ENCODE results near the gene SPRED3.

DNA sequence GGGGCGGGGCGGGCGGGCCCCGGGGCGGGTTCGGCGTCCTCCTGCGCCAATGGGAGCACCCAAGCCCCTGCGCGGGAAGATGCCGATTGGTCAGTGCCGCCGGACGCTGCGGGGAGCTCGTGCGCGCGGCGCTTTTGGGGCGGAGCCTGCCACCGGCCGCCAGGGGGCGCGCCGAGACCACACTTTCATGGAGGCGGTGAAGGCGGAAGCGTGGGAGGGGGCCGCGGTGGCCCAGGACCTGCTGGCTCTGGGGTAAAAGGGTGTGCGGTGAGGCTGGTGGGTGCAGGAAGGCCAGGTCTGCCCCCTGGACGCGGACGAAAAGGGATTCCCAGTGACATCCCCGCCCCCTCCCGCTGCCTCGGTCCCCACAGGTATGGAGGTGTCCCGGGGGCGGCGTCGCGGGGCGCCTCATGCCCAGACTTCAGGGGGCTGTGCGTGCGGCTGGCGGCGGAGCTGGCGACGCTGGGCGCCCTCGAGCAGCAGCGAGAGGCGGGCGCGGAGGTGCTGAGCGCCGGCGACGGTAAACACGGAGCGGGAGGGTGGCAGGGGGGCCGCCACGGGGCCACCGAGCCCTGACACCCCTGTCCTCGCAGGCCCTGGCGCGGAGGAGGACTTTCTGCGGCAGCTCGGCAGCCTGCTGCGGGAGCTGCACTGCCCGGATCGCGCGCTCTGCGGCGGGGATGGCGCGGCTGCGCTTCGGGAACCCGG, 14.6 kb downstream of the SPRED3 start, which contains the start of gene FAM98C:
- peak; percentile 99 for TF ChIP-seq SP1 (CRISPR knock-in tag; conservative IDR thresholded peaks at IDR 0.05)
- TF ChIP-seq ZNF232 (CRISPR knock-in tag; IDR thresholded peaks at IDR 0.05) = no peak; the same call in 1 of the 2 replicates
- TF ChIP-seq CTCF (IDR thresholded peaks at IDR 0.05) = peak; percentile 98
- no peak for TF ChIP-seq NR1H2 (CRISPR knock-in tag; IDR thresholded peaks at IDR 0.05)
- no peak for TF ChIP-seq JUN (CRISPR knock-in tag; IDR thresholded peaks at IDR 0.05)
- no peak for TF ChIP-seq MXD4 (CRISPR knock-in tag; IDR thresholded peaks at IDR 0.05; ENCODE audit: borderline replicate concordance)
- TF ChIP-seq, protein P1, sequence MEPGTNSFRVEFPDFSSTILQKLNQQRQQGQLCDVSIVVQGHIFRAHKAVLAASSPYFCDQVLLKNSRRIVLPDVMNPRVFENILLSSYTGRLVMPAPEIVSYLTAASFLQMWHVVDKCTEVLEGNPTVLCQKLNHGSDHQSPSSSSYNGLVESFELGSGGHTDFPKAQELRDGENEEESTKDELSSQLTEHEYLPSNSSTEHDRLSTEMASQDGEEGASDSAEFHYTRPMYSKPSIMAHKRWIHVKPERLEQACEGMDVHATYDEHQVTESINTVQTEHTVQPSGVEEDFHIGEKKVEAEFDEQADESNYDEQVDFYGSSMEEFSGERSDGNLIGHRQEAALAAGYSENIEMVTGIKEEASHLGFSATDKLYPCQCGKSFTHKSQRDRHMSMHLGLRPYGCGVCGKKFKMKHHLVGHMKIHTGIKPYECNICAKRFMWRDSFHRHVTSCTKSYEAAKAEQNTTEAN (CRISPR knock-in tag; IDR thresholded peaks at IDR 0.05) = no peak
- TF ChIP-seq, protein P2, sequence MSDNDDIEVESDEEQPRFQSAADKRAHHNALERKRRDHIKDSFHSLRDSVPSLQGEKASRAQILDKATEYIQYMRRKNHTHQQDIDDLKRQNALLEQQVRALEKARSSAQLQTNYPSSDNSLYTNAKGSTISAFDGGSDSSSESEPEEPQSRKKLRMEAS (CRISPR knock-in tag; IDR thresholded peaks at IDR 0.05) = peak; percentile 74
- TF ChIP-seq ZNF671 (CRISPR knock-in tag; IDR thresholded peaks at IDR 0.05) = no peak
- TF ChIP-seq, protein P3, sequence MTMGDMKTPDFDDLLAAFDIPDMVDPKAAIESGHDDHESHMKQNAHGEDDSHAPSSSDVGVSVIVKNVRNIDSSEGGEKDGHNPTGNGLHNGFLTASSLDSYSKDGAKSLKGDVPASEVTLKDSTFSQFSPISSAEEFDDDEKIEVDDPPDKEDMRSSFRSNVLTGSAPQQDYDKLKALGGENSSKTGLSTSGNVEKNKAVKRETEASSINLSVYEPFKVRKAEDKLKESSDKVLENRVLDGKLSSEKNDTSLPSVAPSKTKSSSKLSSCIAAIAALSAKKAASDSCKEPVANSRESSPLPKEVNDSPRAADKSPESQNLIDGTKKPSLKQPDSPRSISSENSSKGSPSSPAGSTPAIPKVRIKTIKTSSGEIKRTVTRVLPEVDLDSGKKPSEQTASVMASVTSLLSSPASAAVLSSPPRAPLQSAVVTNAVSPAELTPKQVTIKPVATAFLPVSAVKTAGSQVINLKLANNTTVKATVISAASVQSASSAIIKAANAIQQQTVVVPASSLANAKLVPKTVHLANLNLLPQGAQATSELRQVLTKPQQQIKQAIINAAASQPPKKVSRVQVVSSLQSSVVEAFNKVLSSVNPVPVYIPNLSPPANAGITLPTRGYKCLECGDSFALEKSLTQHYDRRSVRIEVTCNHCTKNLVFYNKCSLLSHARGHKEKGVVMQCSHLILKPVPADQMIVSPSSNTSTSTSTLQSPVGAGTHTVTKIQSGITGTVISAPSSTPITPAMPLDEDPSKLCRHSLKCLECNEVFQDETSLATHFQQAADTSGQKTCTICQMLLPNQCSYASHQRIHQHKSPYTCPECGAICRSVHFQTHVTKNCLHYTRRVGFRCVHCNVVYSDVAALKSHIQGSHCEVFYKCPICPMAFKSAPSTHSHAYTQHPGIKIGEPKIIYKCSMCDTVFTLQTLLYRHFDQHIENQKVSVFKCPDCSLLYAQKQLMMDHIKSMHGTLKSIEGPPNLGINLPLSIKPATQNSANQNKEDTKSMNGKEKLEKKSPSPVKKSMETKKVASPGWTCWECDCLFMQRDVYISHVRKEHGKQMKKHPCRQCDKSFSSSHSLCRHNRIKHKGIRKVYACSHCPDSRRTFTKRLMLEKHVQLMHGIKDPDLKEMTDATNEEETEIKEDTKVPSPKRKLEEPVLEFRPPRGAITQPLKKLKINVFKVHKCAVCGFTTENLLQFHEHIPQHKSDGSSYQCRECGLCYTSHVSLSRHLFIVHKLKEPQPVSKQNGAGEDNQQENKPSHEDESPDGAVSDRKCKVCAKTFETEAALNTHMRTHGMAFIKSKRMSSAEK (CRISPR knock-in tag; IDR thresholded peaks at IDR 0.05; ENCODE audit: borderline replicate concordance) = no peak

All from WTC11 (cell line).